Upper lobe of right lung (tissue), 1 donor: ENCODE data around the gene MDN1. TPM values are rescaled to one million over a fixed set of nuclear protein-coding genes. Genes with fewer than 3 reads are reported as not detected.
"Not testable (repeated sequence)": the region's sequence is repeated elsewhere in the genome, so short reads cannot be mapped to it uniquely, and the experiment has no call there.

Experiments used
- ATAC-seq: fragments of 200-7000 bp; cut with Tn5 transposase; one replicate; pipeline ENCODE4 v1.9.1; 2020; ENCODE audit warnings: mild to moderate bottlenecking, moderate library complexity
- DNase-seq: peaks from one replicate; pipeline ENCODE4 v3.0.0-alpha.2; 2020
- H3K27ac ChIP-seq: fragments of 200-600 bp; one replicate; pipeline ENCODE4 v1.8.0; 2022
- H3K27me3 ChIP-seq: fragments of 200-600 bp; one replicate; pipeline ENCODE4 v1.8.0; 2022; ENCODE audit warnings: mild to moderate bottlenecking
- H3K36me3 ChIP-seq: fragments of 200-600 bp; one replicate; pipeline ENCODE4 v1.8.0; 2022
- H3K4me1 ChIP-seq: fragments of 200-600 bp; one replicate; pipeline ENCODE4 v1.8.0; 2022
- H3K4me3 ChIP-seq: fragments of 200-600 bp; one replicate; pipeline ENCODE4 v1.8.0; 2022; ENCODE audit warnings: mild to moderate bottlenecking
- H3K9me3 ChIP-seq: fragments of 200-600 bp; one replicate; pipeline ENCODE4 v1.8.0; 2022
- intact Hi-C: fragments of 100-400 bp; cut with DNase I; formaldehyde crosslinking; loops from one replicate; pipeline ENCODE4 v1.11.0; 2022
- total RNA-seq: library from RNA; stranded (reverse); fragmentation: NEBNext Ultra II Directional; extraction: Animal tissue kit (Norgen Biotek cat#: 25700); gene quantifications from one replicate; pipeline ENCODE4 v1.2.1, GENCODE V29; 2021
- TF ChIP-seq, protein P1 (sequence below): fragments of 200-600 bp; IDR thresholded peaks from one replicate; pipeline ENCODE4 v1.8.0; 2022; ENCODE audit warnings: antibody characterized with exemption
- donor health status: DM: no; HTN: yes; CAD: no; lungs with severe emphysema.

The MDN1 gene
- total RNA-seq, 1 donor from 2014 or later, result 35.1 TPM

DNA sequence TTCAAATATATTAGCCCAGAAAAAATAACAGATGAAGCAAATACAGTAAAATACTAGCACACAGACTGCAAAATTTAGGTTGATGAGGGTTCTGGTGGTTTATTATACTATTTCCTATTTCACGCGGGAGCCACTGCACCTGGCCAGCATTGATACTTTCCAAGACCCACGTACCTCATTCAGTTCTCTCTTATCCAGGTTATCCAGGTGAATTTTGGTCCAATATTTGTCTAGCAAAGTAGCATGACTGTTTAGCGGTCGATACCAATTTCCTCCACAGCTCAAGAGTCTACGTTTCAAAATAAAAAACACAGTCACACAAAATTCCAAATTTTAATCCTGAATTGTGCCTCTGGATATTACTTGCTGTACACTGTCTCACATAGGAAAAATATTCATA is 34.8 kb downstream of the MDN1 start:
- intact Hi-C loops, result no loop called here
- TF ChIP-seq, protein P1, sequence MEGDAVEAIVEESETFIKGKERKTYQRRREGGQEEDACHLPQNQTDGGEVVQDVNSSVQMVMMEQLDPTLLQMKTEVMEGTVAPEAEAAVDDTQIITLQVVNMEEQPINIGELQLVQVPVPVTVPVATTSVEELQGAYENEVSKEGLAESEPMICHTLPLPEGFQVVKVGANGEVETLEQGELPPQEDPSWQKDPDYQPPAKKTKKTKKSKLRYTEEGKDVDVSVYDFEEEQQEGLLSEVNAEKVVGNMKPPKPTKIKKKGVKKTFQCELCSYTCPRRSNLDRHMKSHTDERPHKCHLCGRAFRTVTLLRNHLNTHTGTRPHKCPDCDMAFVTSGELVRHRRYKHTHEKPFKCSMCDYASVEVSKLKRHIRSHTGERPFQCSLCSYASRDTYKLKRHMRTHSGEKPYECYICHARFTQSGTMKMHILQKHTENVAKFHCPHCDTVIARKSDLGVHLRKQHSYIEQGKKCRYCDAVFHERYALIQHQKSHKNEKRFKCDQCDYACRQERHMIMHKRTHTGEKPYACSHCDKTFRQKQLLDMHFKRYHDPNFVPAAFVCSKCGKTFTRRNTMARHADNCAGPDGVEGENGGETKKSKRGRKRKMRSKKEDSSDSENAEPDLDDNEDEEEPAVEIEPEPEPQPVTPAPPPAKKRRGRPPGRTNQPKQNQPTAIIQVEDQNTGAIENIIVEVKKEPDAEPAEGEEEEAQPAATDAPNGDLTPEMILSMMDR, result no peak
- ATAC-seq (no peak), DNase-seq (no peak)
- peaks cover 88% of the 10 kb centered on the region for H3K36me3 ChIP-seq
- H3K4me3 ChIP-seq, result no peak overlapping the region
- no peaks in the 10 kb centered on the region for H3K4me1 ChIP-seq
- H3K27me3 ChIP-seq, result no peaks in the 10 kb centered on the region
- no peaks in the 10 kb centered on the region for H3K9me3 ChIP-seq
- H3K27ac ChIP-seq, result no peak overlapping the region

DNA sequence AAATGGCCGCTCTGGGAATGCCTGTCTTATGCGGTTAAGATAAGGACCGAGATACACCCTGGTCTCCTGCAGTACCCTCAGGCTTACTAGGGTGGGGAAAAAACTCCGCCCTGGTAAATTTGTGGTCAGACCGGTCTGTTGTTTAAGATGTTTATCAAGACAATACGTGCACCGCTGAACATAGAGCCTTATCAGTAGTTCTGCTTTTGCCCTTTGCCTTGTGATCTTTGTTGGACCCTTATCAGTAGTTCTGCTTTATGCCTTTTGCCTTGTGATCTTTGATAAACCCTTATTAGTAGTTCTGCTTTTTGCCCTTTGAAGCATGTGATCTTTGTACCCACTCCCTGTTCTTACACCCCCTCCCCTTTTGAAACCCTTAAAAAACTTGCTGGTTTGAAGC is 36.3 kb downstream of the MDN1 start:
- DNase-seq, H3K9me3 ChIP-seq, H3K27me3 ChIP-seq, ATAC-seq, H3K4me1 ChIP-seq, H3K4me3 ChIP-seq, H3K27ac ChIP-seq, intact Hi-C loops: not testable (repeated sequence)
- H3K36me3 ChIP-seq, result peaks cover 78% of the 10 kb centered on the region

DNA sequence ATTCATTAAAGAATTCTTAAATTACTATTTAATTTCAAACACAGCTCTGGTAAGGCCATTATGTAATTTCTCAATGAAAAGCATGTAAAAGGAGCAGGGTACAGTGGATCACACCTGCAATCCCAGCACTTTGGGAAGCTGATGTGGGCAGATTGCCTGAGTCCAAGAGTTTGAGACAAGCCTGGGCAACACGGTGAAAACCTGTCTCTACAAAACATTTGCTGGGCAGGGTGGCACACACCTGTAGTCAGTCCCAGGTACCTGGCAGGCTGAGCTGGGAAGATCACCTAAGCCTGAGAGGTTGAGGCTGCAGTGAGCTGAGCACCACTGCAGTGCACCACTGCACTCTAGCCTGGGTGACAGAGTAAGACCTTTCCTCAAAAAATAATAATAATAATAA is 37.4 kb downstream of the MDN1 start:
- intact Hi-C loops, result no loop called here
- Histone ChIP-seq H3K27me3 (no peaks in the 10 kb centered on the region), H3K4me3 (no peak overlapping the region), H3K36me3 (peaks cover 77% of the 10 kb centered on the region), H3K4me1 (no peaks in the 10 kb centered on the region), H3K27ac (no peak overlapping the region), H3K9me3 (no peaks in the 10 kb centered on the region)
- no peak for ATAC-seq
- DNase-seq, result no peak
- TF ChIP-seq, protein P1, result no peak

DNA sequence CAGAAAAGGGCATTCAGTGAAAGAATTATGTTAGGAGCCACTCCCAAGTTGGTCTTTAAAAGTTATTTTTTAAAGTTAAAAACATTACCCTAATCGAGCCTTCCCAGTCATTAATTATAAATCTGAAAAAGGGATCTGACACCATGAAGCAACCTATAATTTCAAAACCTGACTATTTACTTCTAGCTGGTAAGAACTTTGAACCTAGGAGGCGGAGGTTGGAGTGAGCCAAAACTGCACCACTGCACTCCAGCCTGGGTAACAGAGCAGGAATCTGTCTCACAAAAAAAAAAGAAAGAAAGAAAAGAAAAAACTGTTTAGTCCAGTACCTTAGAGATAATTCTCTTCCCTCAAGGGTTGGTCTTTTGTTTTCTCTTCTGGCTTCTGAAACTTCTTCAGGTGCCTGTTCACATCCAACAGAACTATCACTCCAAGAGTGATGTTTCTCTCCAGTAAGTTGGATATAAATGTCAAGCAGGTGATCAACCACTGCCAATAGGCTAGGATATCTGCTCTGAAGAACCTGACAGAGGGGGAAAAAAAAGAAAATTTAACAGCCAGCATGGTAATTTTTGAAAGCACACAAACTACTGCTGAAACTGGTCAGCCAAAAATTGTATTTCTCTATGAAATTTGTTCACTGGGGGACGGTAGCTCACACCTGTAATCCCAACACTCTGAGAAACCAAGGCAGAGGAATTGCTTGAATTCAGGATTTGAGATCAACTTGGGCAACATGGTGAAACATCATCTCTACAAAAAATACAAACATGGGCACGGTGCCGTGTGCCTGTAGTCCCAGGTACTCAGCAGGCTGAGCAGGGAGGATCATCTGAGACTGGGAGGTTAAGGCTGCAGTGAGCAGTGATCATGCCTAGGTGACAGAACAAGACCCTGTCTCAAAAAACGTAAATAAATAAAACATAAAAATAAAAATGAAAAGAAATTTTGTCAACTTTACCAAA is 38.2 kb downstream of the MDN1 start:
- intact Hi-C loops, result no loop called here
- Histone ChIP-seq H3K4me1 (no peaks in the 10 kb centered on the region), H3K9me3 (no peaks in the 10 kb centered on the region), H3K27ac (no peak overlapping the region), H3K27me3 (no peaks in the 10 kb centered on the region), H3K36me3 (peaks cover 70% of the 10 kb centered on the region), H3K4me3 (no peak overlapping the region)
- TF ChIP-seq, protein P1, result no peak
- ATAC-seq (no peak), DNase-seq (no peak)

DNA sequence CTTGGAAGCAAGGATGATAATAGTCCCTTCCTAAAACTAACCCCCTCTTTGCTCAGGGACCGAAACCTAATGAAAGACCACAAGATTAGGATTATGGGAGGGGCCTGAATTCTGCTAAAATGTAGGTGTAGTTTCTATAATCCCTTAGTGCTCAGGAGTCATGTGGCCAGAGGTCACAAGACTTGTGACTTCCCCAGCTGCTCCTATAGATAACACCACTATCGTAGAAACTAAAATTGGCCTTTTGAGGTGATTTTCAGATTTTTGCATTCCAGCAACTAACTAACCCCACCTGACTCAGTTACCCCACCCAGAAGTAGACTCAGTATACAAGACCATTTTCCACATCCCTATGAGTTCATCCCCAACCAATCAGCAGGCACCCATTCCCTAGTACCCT is 42.1 kb downstream of the MDN1 start:
- ATAC-seq (no peak), DNase-seq (no peak)
- H3K4me1 ChIP-seq, result no peaks in the 10 kb centered on the region
- no peak overlapping the region for H3K4me3 ChIP-seq
- TF ChIP-seq, protein P1, result no peak
- no peaks in the 10 kb centered on the region for H3K9me3 ChIP-seq
- intact Hi-C loops, result no loop called here
- no peak overlapping the region for H3K27ac ChIP-seq
- peaks cover 70% of the 10 kb centered on the region for H3K36me3 ChIP-seq
- no peaks in the 10 kb centered on the region for H3K27me3 ChIP-seq

DNA sequence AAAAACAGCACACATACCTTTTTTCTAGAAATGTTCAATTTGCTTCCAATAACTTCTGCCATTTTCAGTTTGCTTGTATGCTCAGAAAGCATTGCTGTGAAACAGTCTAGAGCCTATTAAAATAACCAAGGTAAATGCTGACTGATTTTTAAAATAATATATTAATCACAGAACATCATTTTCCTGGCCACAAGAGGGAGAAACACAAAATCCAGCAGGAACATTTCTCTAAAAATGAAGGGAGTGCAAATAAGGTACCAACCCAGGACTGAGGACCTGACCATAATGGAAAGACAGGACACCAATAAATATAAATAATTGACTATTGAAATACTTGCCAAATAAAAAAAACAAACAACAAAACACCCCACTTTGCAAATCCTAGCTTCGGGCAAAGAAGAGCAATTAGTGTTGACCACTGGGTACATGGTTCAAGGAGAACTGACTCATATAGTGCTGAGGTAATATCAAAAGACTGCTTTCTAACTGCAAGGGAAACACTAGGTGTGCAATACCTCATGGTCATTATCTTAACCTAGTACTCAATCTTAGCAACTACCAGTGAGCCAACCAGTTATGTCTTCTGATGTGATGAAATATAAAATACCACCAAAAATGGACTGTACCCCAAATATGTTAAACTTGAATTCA is 42.9 kb downstream of the MDN1 start:
- ATAC-seq (no peak), DNase-seq (no peak)
- intact Hi-C loops, result no loop called here
- H3K27ac ChIP-seq, result no peak overlapping the region
- H3K4me1 ChIP-seq, result no peaks in the 10 kb centered on the region
- no peaks in the 10 kb centered on the region for H3K27me3 ChIP-seq
- H3K4me3 ChIP-seq, result no peak overlapping the region
- no peaks in the 10 kb centered on the region for H3K9me3 ChIP-seq
- TF ChIP-seq, protein P1, result no peak
- peaks cover 70% of the 10 kb centered on the region for H3K36me3 ChIP-seq
